ENCODE data around the gene TMTC2.

TMTC2 gene

DNA sequence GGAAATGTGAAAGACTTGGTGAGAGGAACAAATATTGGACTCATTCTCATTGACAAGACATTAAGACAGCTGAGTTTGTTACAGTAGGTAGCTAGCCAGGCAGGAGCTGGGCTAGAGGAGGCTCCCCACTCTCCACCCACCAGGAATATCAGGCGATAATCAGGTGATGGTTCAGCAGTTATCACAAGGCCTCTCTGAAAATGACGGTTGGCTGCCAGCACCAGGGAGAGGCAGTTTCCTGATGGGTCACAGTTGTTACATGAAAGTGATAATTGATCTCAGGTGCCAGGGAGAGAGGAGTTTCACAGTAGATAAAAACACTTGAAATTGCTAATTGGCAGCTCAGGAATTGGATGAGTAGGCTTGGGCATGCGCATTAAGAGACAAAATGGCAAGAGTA is 116.5 kb downstream of the TMTC2 start:
- TF ChIP-seq, protein P1, sequence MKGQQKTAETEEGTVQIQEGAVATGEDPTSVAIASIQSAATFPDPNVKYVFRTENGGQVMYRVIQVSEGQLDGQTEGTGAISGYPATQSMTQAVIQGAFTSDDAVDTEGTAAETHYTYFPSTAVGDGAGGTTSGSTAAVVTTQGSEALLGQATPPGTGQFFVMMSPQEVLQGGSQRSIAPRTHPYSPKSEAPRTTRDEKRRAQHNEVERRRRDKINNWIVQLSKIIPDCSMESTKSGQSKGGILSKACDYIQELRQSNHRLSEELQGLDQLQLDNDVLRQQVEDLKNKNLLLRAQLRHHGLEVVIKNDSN (IDR thresholded peaks at IDR 0.05): no peak
- TF ChIP-seq FOXM1 (IDR thresholded peaks at IDR 0.05; ENCODE audit: borderline replicate concordance, low read depth) (no peak), RAD21 (IDR thresholded peaks at IDR 0.05; ENCODE audit: low read depth) (no peak), EP300 (IDR thresholded peaks at IDR 0.05; ENCODE audit: borderline replicate concordance) (no peak), YY1 (IDR thresholded peaks at IDR 0.05; ENCODE audit: low read depth) (no peak), EGR1 (IDR thresholded peaks at IDR 0.05) (no peak), NFIC (IDR thresholded peaks at IDR 0.05) (no peak), CREB1 (IDR thresholded peaks at IDR 0.05; ENCODE audit: low read depth) (no peak), TEAD4 (IDR thresholded peaks at IDR 0.05) (no peak), TAF1 (IDR thresholded peaks at IDR 0.05; ENCODE audit: low read depth) (no peak)
- TF ChIP-seq, protein P2, sequence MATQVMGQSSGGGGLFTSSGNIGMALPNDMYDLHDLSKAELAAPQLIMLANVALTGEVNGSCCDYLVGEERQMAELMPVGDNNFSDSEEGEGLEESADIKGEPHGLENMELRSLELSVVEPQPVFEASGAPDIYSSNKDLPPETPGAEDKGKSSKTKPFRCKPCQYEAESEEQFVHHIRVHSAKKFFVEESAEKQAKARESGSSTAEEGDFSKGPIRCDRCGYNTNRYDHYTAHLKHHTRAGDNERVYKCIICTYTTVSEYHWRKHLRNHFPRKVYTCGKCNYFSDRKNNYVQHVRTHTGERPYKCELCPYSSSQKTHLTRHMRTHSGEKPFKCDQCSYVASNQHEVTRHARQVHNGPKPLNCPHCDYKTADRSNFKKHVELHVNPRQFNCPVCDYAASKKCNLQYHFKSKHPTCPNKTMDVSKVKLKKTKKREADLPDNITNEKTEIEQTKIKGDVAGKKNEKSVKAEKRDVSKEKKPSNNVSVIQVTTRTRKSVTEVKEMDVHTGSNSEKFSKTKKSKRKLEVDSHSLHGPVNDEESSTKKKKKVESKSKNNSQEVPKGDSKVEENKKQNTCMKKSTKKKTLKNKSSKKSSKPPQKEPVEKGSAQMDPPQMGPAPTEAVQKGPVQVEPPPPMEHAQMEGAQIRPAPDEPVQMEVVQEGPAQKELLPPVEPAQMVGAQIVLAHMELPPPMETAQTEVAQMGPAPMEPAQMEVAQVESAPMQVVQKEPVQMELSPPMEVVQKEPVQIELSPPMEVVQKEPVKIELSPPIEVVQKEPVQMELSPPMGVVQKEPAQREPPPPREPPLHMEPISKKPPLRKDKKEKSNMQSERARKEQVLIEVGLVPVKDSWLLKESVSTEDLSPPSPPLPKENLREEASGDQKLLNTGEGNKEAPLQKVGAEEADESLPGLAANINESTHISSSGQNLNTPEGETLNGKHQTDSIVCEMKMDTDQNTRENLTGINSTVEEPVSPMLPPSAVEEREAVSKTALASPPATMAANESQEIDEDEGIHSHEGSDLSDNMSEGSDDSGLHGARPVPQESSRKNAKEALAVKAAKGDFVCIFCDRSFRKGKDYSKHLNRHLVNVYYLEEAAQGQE (IDR thresholded peaks at IDR 0.05; ENCODE audit: low read depth): no peak
- TF ChIP-seq, protein P3, sequence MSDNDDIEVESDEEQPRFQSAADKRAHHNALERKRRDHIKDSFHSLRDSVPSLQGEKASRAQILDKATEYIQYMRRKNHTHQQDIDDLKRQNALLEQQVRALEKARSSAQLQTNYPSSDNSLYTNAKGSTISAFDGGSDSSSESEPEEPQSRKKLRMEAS (IDR thresholded peaks at IDR 0.05): no peak

DNA sequence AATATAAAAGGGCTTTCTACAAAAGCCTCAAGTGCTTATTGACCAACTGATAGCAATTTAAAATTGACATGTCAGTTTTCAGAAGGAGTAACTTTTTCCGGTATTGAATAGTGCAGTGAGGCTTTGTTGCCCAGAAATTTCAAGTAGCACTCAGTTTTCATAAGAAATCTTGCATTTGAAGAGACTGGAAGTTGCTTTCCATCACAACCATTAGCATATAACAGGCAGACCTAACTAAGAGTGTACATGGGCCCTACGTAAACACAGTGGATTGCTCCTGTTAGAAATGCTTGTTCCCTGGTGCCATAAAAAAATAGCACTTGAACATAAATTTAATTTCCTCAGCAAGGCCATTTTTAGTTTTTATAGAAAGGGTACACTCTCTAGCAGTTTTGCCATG is 117.9 kb downstream of the TMTC2 start:
- TF ChIP-seq FOXM1 (IDR thresholded peaks at IDR 0.05; ENCODE audit: borderline replicate concordance, low read depth): no peak
- no peak for TF ChIP-seq EGR1 (IDR thresholded peaks at IDR 0.05)
- TF ChIP-seq, protein P1 (IDR thresholded peaks at IDR 0.05): no peak

DNA sequence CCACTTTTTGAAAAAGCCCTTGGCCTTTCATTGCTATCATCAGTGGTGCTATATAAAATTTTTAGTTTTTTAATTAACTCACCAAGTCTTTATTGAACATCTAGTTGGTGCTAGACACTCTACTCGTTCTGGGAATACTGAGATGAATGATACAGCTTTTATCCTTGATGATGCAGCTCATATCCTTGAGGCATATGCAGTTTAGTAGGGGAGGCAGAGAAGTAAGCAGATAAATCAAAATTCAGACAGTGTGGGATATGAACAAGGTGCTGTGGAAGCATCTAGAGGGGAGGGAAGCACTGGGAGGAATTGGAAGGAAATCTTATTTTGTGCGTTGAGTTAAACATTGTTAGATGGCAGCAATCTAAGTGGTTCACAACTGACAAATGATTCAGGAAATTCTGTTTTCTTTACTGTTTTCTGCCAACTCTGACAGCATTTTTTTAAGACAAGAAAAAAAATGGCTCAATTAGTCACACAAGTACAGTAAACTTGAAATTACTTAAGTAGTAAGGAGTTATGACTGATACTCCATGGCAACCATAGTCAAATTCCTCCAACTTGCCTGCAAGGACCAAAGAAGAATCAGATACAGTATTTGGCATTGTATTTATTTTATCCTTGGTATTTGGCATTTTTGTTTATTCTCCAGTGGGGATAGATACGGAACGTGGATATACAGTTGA is 119.2 kb downstream of the TMTC2 start:
- TF ChIP-seq TCF12 (IDR thresholded peaks at IDR 0.05; ENCODE audit: low read depth) (no peak), CREB1 (IDR thresholded peaks at IDR 0.05; ENCODE audit: low read depth) (no peak), TEAD4 (IDR thresholded peaks at IDR 0.05) (no peak), NFIC (IDR thresholded peaks at IDR 0.05) (no peak), YY1 (IDR thresholded peaks at IDR 0.05; ENCODE audit: low read depth) (no peak), ZBTB7A (IDR thresholded peaks at IDR 0.05; ENCODE audit: low read depth) (no peak), RAD21 (IDR thresholded peaks at IDR 0.05; ENCODE audit: low read depth) (no peak), EP300 (IDR thresholded peaks at IDR 0.05; ENCODE audit: borderline replicate concordance) (no peak), EGR1 (IDR thresholded peaks at IDR 0.05) (no peak), TAF1 (IDR thresholded peaks at IDR 0.05; ENCODE audit: low read depth) (no peak), FOXM1 (IDR thresholded peaks at IDR 0.05; ENCODE audit: borderline replicate concordance, low read depth) (no peak), CEBPB (IDR thresholded peaks at IDR 0.05) (no peak)
- TF ChIP-seq, protein P2 (IDR thresholded peaks at IDR 0.05; ENCODE audit: low read depth): no peak
- TF ChIP-seq, protein P3 (IDR thresholded peaks at IDR 0.05): no peak
- TF ChIP-seq, protein P1 (IDR thresholded peaks at IDR 0.05): no peak

DNA sequence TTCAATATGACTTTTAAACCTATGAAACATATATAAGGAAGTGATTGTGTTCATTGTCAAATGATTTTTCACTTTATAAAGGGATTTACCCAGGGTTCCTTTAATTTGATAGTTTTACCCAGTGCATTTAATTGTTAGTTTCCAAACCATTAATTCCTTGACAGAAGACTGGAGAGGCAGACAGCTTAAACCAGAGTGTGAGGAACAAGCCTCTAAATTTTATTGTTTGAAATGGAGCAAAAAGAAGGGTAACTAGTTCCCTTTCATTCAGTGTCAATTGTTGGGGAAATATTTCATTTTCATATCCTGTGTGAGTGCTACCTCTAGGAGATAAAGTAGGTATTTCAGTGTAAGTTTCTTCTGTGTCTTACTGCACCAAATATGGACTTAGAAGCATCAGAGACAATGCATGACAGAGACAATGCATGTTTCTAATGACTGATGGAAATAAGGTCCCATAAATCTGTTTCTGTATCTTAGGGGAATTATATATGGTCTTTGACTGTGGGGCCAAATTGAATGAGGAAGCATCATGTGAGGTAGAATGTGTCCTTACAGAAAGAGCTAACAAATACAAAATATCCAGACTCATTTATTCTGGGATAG is 120.5 kb downstream of the TMTC2 start:
- TF ChIP-seq, protein P3 (IDR thresholded peaks at IDR 0.05): no peak
- TF ChIP-seq EGR1 (IDR thresholded peaks at IDR 0.05): no peak
- no peak for TF ChIP-seq TEAD4 (IDR thresholded peaks at IDR 0.05)
- TF ChIP-seq, protein P2 (IDR thresholded peaks at IDR 0.05; ENCODE audit: low read depth): no peak
- TF ChIP-seq EP300 (IDR thresholded peaks at IDR 0.05; ENCODE audit: borderline replicate concordance): no peak
- TF ChIP-seq CREB1 (IDR thresholded peaks at IDR 0.05; ENCODE audit: low read depth): no peak
- TF ChIP-seq ZBTB7A (IDR thresholded peaks at IDR 0.05; ENCODE audit: low read depth): no peak
- no peak for TF ChIP-seq RAD21 (IDR thresholded peaks at IDR 0.05; ENCODE audit: low read depth)
- no peak for TF ChIP-seq YY1 (IDR thresholded peaks at IDR 0.05; ENCODE audit: low read depth)
- TF ChIP-seq NFIC (IDR thresholded peaks at IDR 0.05): no peak
- TF ChIP-seq, protein P1 (IDR thresholded peaks at IDR 0.05): no peak
- no peak for TF ChIP-seq TCF12 (IDR thresholded peaks at IDR 0.05; ENCODE audit: low read depth)
